T-helper 17 cell (primary cell): ENCODE results near the gene PSAPL1. TPM values are rescaled to one million over a fixed set of nuclear protein-coding genes. Genes with fewer than 3 reads are reported as not detected.
A peak's percentile ranks its signal among the peaks of the same experiment; 100 is the strongest.

Source experiments
- ATAC-seq: fragments of 150-1000 bp; cut with Tn5 transposase; 2 replicates; pipeline ENCODE4 v1.10.0; 2021; ENCODE audit warnings: mild to moderate bottlenecking, moderate library complexity
- DNase-seq, 3 donors: peaks; one replicate each; pipeline versions ENCODE4 v3.0.0 to v3.0.0-alpha.2; 2020 to 2021
- H3K9me3 ChIP-seq: one replicate; pipeline ENCODE4 v1.7.0; 2013; ENCODE audit warnings: low read length, mild to moderate bottlenecking; ENCODE audit not compliant: control insufficient read depth, poor library complexity, severe bottlenecking
- H3K27ac Mint-ChIP-seq: one replicate; pipeline ENCODE4 v1.8.0; 2022; ENCODE audit warnings: mild to moderate bottlenecking, moderate library complexity, mixed read lengths
- H3K27me3 Mint-ChIP-seq: one replicate; pipeline ENCODE4 v1.8.0; 2022; ENCODE audit warnings: mixed read lengths
- H3K36me3 Mint-ChIP-seq: one replicate; pipeline ENCODE4 v1.8.0; 2022; ENCODE audit warnings: low read depth, mixed read lengths
- H3K4me1 Mint-ChIP-seq: one replicate; pipeline ENCODE4 v1.8.0; 2022; ENCODE audit warnings: mild to moderate bottlenecking, mixed read lengths
- H3K4me3 Mint-ChIP-seq: one replicate; pipeline ENCODE4 v1.8.0; 2022; ENCODE audit warnings: mild to moderate bottlenecking, moderate library complexity, mixed read lengths
- total RNA-seq, 4 donors: library from RNA in 2 of 4; stranded (reverse) in 2 of 4; gene quantifications; one replicate each; pipeline ENCODE4 v1.2.3 and lab custom pipeline; 2022 to 2026

The PSAPL1 gene
- total RNA-seq, 2 donors from 2014 or later = not detected

GRCh38 chr4:7415927-7416686 is 18.6 kb downstream of the PSAPL1 start:
- no peak overlapping the region for H3K4me3 Mint-ChIP-seq
- H3K4me1 Mint-ChIP-seq = no peaks in the 10 kb centered on the region
- H3K27ac Mint-ChIP-seq = no peak overlapping the region
- peaks cover 25% of the 10 kb centered on the region for H3K27me3 Mint-ChIP-seq
- no peaks in the 10 kb centered on the region for H3K9me3 ChIP-seq
- peaks cover 5% of the 10 kb centered on the region for H3K36me3 Mint-ChIP-seq
- ATAC-seq (no peak), DNase-seq (peak in 1 of 3 donors; percentile 1)

- Mint-ChIP-seq H3K27me3 (peaks cover 21% of the 10 kb centered on the region), H3K36me3 (peaks cover 5% of the 10 kb centered on the region), H3K27ac (no peak overlapping the region), H3K4me1 (no peaks in the 10 kb centered on the region), H3K4me3 (no peak overlapping the region)
- DNase-seq (no peak), ATAC-seq (no peak)
- no peaks in the 10 kb centered on the region for H3K9me3 ChIP-seq
Observed at GRCh38 chr4:7414736-7415510, 19.8 kb downstream of the PSAPL1 start.

- no peaks in the 10 kb centered on the region for H3K4me1 Mint-ChIP-seq
- no peak for ATAC-seq
- H3K36me3 Mint-ChIP-seq = peaks cover 5% of the 10 kb centered on the region
- no peaks in the 10 kb centered on the region for H3K9me3 ChIP-seq
- peaks cover 21% of the 10 kb centered on the region for H3K27me3 Mint-ChIP-seq
- no peak overlapping the region for H3K27ac Mint-ChIP-seq
- H3K4me3 Mint-ChIP-seq = no peak overlapping the region
- no peak for DNase-seq
Observed at GRCh38 chr4:7414046-7414445, 20.7 kb downstream of the PSAPL1 start.

GRCh38 chr4:7412554-7412912 is 22.2 kb downstream of the PSAPL1 start:
- Mint-ChIP-seq H3K27me3 (peaks cover 21% of the 10 kb centered on the region), H3K27ac (no peak overlapping the region), H3K36me3 (peaks cover 5% of the 10 kb centered on the region), H3K4me1 (no peaks in the 10 kb centered on the region), H3K4me3 (no peak overlapping the region)
- peak in 1 of 3 donors; percentile 3 for DNase-seq
- ATAC-seq = no peak
- H3K9me3 ChIP-seq = no peaks in the 10 kb centered on the region

GRCh38 chr4:7411896-7412553 is 22.7 kb downstream of the PSAPL1 start:
- no peaks in the 10 kb centered on the region for H3K4me1 Mint-ChIP-seq
- H3K36me3 Mint-ChIP-seq = peaks cover 5% of the 10 kb centered on the region
- H3K27me3 Mint-ChIP-seq = peaks cover 21% of the 10 kb centered on the region
- H3K27ac Mint-ChIP-seq = no peak overlapping the region
- DNase-seq = peak in 1 of 3 donors; percentile 3
- no peaks in the 10 kb centered on the region for H3K9me3 ChIP-seq
- no peak overlapping the region for H3K4me3 Mint-ChIP-seq
- no peak for ATAC-seq

GRCh38 chr4:7411491-7411890 is 23.2 kb downstream of the PSAPL1 start:
- DNase-seq (no peak), ATAC-seq (no peak)
- Mint-ChIP-seq H3K27ac (no peak overlapping the region), H3K4me3 (no peak overlapping the region), H3K27me3 (peaks cover 21% of the 10 kb centered on the region), H3K4me1 (no peaks in the 10 kb centered on the region), H3K36me3 (peaks cover 5% of the 10 kb centered on the region)
- no peaks in the 10 kb centered on the region for H3K9me3 ChIP-seq

GRCh38 chr4:7410446-7410845 is 24.3 kb downstream of the PSAPL1 start:
- Mint-ChIP-seq H3K36me3 (peaks cover 5% of the 10 kb centered on the region), H3K4me1 (no peaks in the 10 kb centered on the region), H3K27ac (no peak overlapping the region), H3K27me3 (peaks cover 14% of the 10 kb centered on the region), H3K4me3 (no peak overlapping the region)
- no peak for ATAC-seq
- H3K9me3 ChIP-seq = no peaks in the 10 kb centered on the region
- no peak for DNase-seq

- H3K9me3 ChIP-seq = peaks cover 3% of the 10 kb centered on the region
- ATAC-seq (no peak), DNase-seq (no peak)
- H3K4me3 Mint-ChIP-seq = no peak overlapping the region
- no peaks in the 10 kb centered on the region for H3K27me3 Mint-ChIP-seq
- no peaks in the 10 kb centered on the region for H3K4me1 Mint-ChIP-seq
- no peak overlapping the region for H3K27ac Mint-ChIP-seq
- peaks cover 2% of the 10 kb centered on the region for H3K36me3 Mint-ChIP-seq
Observed at GRCh38 chr4:7408166-7408565, 26.6 kb downstream of the PSAPL1 start.

- no peak for ATAC-seq
Observed at GRCh38 chr4:7403001-7403400, 31.7 kb downstream of the PSAPL1 start.

GRCh38 chr4:7402526-7402925 is 32.2 kb downstream of the PSAPL1 start:
- Mint-ChIP-seq H3K27ac (no peak overlapping the region), H3K4me3 (no peak overlapping the region), H3K36me3 (no peaks in the 10 kb centered on the region), H3K4me1 (no peaks in the 10 kb centered on the region), H3K27me3 (peaks cover 7% of the 10 kb centered on the region)
- no peak for ATAC-seq
- H3K9me3 ChIP-seq = peaks cover 3% of the 10 kb centered on the region
- no peak for DNase-seq

More at GRCh38 chr4:7403001-7403400, 31.7 kb downstream of the PSAPL1 start:
- peaks cover 3% of the 10 kb centered on the region for H3K27me3 Mint-ChIP-seq
- H3K9me3 ChIP-seq = peaks cover 3% of the 10 kb centered on the region
- no peak overlapping the region for H3K4me3 Mint-ChIP-seq
- no peak for DNase-seq
- H3K36me3 Mint-ChIP-seq = no peaks in the 10 kb centered on the region
- no peak overlapping the region for H3K27ac Mint-ChIP-seq
- no peaks in the 10 kb centered on the region for H3K4me1 Mint-ChIP-seq

- DNase-seq (no peak), ATAC-seq (no peak)
- H3K36me3 Mint-ChIP-seq = no peaks in the 10 kb centered on the region
- H3K4me1 Mint-ChIP-seq = no peaks in the 10 kb centered on the region
- H3K27me3 Mint-ChIP-seq = peaks cover 9% of the 10 kb centered on the region
- H3K4me3 Mint-ChIP-seq = no peak overlapping the region
- H3K9me3 ChIP-seq = peaks cover 3% of the 10 kb centered on the region
- H3K27ac Mint-ChIP-seq = no peak overlapping the region
Observed at GRCh38 chr4:7400671-7401298, 33.9 kb downstream of the PSAPL1 start.

- Mint-ChIP-seq H3K27ac (no peak overlapping the region), H3K4me3 (no peak overlapping the region), H3K4me1 (no peaks in the 10 kb centered on the region), H3K27me3 (peaks cover 9% of the 10 kb centered on the region), H3K36me3 (no peaks in the 10 kb centered on the region)
- DNase-seq (no peak), ATAC-seq (no peak)
- peaks cover 3% of the 10 kb centered on the region for H3K9me3 ChIP-seq
Observed at GRCh38 chr4:7399440-7400234, 35.1 kb downstream of the PSAPL1 start.
